Kidney glomerular epithelial cell (primary cell): ENCODE data around the gene GMCL2.

Experiments
- DNase-seq: peaks from one replicate; lab custom pipeline; 2025; lab: John Stamatoyannopoulos, UW

Gene GMCL2

DNA sequence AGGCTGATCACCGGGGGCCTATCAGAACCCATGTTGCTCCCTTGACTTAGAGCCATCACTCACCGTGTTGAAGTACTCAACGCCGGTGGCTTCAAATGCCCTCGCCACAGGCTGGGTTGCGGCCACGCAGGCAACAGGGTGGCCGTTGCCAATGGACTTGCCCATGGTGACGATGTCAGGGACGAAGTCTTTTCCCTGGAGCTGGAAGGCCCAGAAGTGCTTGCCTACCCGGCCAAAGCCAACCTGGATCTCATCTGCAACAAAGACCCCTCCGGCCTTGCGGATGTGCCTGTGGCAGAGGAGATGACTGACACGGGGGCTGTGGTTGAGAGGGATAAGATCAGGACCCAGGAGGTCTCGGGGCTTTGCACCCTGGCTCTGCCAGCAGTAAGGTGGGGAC, 35.1 kb upstream of the GMCL2 start:
- no peak for DNase-seq

DNA sequence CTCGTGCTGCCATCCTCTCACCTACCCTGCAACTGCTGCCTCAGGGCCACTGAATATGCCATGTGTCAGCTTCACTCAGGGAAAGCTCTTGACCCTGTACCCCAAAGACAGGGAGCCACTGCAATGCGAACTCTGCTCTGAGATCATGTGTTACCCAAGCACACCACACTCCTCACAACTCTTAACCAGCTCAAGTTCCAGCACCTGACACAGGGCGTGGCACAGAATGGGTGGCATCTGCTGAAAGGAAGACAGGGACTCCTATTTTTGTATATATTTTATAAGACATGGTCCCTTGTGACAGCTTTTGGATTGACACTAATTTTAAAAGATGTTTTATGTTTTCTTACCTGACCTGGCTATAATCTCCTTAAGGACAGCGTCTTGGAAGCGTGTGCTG, 34.7 kb upstream of the GMCL2 start:
- DNase-seq: no peak

DNA sequence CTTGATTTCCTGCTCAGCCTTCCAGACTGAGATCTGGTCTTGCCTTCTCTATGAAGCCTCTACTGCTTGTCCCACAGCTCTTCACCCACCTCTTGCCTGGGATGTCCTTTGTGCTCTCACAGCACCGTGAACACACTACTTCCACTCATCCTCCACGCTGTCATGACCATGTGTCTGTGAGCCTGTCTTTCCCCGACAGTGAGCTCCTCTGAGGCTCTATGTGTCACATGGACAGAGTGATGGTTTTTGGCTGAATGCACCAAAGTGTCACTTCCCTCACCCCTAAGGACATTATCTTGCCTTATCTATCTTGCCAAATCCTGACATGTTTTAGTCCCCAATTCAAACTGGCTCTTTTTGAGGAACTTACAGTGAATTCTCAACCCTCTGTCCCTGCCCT, 34.1 kb upstream of the GMCL2 start:
- DNase-seq: no peak

DNA sequence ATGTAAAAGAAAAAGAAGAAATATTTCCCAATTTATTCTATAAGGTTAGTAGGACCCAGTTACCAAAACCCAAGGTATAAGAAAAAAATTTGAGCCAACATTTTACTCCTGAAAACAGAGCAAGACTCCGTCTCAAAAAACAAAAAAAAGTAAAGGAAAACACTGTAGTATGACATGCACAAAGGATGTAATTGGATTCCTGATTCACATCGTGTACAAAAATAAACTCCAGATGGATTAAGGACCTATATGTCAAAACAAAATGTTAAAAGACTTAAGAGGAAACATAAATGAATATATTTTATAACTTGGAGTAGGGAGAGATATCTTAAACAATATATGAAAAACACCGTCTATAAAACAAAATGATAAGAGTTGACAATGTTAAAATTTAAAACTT, 31.7 kb upstream of the GMCL2 start:
- no peak for DNase-seq

DNA sequence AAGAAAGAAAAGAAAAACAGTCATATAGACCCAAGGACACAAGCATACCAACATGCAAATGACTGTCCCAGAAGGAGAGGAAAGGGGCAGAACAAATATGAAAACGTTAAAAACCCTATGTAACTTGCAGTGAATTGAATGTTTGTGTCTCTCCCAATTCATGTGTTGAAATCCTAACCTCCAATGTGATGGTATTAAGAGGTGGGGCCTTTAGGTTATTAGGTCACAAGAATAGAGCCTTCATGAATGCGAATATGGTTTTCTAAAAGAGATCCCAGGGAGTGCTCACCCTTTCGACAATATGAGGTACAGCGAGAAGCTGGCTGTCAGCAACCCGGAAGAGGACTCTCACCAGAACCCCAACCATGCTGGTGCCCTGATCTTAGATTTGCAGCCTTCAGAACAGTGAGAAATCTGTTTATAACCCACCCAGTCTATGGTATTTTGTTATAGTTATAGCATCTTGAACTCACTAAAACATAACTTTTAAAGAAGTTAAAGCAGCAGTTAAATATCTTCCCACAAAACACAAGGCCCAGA, 31.1 kb upstream of the GMCL2 start:
- DNase-seq: no peak

DNA sequence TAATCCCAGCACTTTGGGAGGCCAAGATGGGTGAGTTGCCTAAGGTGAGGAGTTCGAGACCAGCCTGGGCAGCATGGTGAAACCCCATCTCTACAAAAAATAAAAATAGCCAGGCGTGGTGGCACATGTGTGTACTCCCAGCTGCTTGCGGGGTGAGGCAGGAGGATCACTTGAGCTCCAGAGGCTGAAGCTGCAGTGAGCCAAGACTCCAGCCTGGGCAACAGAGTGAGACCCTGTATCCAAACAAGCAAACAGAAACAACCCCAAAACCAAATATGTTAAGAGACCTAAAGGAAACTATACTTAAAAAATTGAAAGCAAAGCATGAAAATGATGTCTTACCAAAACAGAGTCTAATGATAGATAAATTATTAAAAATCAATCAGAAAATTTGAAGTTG, 29.6 kb upstream of the GMCL2 start:
- DNase-seq: no peak

DNA sequence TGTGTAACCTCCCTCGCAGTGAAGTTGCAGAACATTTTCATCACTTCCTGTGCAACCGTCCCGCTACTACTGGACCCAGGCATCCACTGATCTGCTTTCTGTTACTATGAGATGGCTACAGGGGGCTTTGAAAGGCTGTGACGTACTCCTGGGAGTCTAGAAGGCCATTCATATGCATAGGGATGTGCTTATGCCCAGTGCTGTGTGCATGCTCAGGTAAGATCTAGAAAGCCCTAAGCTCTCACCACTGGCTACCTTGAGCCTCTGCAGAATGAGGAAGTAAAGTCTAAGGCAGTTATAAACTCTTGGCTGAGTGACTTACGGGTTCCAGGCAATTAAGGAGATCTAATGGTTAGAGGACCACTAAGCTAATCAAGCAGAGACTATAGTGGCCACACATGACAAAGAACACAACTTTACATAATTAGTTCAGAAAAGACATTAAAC, 28.9 kb upstream of the GMCL2 start:
- DNase-seq: no peak

DNA sequence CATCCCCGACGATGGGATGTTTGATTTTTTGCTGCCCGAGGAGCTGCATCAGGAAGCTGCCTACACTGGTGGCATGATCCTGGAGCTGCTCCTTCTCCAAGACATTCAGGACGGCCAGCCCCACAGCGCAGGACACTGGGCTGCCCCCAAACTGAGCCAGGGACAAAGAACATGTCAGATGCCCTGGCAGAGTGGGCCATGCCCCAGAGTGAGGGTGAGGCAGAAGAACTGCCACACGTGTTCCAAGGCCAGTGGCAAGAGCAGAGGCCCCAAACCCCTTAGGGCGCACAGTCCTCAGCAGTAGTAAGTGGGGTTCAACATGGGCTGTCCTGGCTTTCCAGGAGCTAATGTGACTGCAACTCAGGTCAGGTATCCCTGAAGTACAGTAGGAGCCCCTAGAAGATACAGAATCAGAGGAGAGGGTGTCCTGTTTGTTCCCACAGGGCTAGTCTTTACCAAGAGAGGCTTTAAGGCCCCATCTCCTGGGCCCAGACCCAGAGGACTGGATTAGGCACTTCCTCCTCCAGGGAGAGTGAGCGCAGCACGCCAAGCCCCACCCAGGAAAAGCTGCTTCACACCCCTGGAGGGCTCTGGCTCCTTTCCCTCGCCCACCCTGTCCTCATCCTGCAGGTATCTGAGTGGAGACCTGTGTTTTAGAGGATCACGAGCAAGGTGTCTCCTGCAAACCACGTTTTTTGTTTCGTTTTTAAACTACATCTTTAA, 28.3 kb upstream of the GMCL2 start:
- DNase-seq: no peak

DNA sequence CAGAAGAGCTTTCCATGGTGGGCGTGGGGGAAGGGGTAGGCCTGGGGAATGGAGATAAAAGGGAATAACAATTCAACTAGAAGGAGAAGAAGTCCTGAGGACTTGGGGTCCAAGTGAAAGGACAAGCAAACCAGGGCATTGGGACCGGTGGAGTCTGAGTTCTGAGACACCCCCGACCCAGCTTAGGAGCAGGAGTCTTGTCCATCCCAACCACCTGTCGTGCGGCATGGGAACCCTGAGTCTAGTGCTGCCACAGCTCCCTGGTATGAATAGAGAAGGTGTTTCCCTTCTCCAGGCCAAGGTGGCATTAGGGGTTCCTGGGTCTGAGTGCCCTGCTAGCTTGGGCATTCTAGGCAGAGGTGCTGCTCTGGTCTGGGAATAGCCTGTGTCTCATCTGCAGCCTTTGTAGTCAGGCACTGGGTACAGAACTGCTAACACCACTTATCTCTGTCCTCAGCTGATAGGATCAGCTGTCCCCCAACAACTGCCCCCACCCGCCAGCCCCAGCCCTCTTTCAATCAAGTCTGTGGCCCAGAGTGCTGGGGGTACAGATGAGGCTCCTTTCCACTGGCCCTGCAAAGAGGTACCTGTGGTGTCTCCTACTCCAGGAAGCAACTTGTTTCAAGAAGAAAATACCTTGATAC, 27.1 kb upstream of the GMCL2 start:
- DNase-seq: no peak

DNA sequence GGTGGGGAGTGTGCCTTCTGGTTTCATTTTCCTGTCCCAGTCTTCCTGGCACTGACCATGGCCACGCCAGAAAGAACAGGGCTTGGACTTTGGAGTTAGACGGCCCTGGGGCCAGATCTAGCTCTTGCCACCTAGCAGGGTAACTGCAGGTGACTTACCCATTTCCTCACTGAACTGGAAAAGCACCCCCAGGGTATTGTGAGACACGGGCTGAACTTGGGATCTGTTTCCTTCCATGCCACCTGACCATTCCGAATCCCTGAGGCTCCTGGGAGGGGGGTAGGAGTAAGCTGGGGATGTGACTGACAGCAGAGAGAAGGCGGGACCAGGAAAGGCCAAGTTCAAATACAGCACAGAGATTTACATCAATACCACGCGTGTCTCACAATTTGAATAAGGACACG, 26.6 kb upstream of the GMCL2 start:
- no peak for DNase-seq

DNA sequence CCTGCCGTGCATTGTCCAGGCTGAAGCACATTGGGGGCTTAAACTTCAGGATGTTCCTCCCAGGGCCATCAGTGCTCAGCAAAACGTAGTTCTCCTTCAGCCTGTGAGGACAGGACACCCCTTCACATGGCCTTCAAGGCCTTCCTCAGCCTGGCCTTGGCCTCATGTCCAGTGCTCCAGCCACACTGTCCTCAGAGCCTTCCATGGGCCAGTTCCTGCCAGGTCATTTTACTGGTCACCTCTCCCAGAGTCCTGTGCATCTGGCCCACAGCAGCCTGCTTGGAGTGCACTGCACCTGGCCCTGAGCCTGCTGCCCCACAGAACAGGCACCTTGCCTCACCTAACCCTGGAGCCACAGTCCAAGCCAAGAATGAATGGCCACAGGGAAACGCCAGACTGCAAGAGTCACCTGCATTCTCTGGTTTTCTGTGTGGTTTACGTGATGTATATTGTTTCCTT, 25.9 kb upstream of the GMCL2 start:
- DNase-seq: no peak

DNA sequence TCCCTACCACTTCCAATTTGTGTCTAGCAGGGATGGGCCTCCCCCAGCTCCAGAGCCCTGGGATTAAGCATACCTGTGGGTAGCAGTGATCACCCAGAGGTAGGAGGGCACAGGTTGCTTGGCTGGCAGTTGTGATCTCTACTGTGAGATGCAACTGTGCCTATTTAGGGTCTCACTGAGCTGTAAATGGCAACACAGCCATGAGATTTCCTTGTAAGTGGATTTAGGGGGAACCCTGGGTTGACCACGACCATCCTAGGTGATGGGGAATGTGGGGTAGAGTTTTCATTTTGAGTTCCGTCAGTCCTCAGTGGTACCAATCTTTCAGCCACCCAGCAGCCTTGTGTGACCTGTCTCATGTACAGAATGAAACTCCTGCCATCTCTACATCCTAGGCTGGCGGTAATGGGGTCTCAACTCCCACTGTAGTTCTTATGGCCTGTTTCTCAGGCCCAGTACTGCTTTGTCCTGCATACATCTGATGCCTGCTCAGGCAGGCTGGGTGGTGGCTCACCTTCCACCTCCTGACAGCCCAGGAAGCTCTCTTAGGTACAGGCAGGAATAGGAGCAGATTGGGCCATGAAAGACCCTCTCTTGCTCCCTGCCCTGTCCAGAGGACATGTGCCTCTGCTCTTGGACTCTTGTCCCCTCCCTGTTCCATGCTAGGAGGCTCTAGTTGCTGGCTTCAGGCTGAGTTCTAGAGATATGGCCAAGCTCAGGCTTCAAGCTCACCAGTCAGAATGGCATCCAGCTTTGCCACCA, 25.3 kb upstream of the GMCL2 start:
- DNase-seq: no peak

DNA sequence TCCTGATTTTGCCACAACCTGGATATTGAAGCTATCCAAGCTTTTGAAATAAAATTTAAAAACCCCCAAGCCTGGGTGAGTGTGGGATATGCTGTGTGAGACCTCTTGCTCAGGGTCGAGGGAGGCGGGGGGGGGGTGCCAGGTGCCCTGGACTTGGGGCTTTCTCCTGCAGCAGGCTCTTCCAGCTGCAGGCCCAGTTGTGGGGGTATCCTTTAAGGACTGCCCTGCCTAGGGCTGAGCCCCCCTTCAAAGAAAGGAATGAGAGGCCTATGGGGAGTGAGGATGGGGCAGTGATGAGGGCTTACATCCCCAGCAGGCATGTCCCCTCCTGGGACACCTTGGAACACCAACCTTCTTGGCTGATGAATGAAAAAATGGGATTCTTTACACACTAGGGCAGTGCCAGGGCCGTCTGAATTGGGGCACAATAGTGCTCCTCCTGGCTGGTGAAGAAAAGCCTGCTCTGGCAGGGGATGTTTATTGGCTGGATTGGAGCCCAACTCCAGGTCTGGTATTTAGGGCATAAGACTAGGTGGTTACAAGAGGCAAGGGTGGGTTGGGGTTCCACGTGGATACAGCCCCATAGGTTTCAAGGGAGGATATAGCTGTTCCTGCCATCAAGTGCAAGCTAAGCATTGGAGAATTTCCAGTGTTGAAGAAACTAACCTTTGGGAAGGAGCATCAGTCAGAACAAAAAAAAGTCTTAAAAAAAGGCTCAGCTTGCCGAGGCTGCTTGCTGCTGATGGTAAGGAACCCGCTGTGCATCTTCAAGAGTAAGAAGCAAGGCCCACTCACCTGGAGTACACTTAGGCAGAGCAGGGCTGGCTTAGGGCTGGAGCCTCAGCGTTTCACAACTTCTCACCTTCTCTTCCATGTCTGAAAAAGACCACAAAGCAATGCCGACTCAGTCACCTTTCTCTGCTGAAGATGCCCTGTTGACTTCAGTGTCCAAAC, 24.2 kb upstream of the GMCL2 start:
- DNase-seq: no peak

DNA sequence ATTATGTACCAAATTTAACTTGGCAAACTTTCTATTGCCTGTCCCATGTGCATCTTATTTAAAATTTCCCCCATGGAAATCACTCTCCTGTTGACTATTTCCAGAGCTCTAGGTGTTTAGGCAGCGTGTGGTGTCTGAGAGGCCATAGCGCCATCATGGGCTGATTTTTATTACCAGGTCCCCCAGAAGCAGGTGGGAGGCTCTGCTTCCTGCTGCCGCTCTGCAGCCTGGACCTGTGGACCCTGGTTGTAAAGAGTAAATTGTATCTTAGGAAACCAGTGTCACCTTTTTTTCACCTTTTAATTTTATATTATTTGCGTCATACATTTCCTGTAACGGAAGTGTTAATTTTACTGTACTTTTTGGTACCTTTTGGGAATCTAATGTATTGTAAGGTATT, 23.5 kb upstream of the GMCL2 start:
- DNase-seq: no peak

DNA sequence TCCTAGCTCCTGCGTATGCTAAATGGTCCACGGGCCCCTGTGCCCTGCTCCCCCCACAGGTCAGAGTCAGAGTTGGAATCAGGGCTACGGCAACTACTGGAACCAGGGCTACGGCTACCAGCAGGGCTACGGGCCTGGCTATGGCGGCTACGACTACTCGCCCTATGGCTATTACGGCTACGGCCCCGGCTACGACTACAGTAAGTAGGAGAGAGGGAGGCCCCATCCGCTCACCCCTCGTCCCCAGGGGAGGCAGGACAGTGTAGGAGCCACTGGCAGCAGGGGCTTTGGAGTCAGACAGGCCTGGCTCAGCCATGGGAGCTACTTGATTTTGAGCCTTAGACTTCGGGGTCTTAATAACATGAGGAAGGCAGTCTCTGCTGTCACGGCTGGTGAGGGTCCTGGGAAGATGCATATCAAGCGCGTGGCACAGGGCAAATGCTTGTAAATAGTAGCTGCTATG, 22.9 kb upstream of the GMCL2 start:
- DNase-seq: no peak

DNA sequence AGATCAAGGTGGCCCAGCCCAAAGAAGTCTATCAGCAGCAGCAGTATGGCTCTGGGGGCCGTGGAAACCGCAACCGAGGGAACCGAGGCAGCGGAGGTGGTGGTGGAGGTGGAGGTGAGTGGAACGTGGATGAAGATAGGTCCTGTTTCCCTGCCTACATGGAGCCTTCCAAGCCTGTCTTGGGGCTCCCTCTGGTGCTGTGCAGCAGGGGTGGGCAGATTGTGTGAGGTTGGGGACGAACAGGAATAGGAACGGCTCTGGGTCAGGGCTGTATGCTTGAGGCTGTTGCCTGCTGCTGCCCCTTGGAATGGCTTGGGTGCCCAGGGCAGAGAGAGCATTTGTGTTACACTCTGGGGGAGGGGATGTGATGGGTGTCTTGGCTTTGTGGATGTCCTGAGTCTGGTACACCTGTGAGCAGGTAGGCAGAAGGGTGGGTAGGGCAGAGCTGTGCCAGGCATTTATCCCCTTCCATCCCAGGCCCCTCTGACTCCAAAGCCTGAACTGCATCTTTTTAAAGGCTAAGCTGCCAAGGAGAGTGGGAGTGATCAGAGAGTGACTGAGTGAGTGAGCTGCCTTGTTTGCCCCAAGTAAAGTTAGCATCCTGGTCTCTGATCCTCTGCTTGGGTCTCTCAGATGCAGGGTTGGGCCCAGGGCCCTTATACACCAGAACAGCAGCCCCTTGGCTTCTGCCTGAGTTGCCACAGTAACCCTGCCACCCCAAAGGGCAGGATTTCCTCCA, 22.3 kb upstream of the GMCL2 start:
- DNase-seq: no peak

DNA sequence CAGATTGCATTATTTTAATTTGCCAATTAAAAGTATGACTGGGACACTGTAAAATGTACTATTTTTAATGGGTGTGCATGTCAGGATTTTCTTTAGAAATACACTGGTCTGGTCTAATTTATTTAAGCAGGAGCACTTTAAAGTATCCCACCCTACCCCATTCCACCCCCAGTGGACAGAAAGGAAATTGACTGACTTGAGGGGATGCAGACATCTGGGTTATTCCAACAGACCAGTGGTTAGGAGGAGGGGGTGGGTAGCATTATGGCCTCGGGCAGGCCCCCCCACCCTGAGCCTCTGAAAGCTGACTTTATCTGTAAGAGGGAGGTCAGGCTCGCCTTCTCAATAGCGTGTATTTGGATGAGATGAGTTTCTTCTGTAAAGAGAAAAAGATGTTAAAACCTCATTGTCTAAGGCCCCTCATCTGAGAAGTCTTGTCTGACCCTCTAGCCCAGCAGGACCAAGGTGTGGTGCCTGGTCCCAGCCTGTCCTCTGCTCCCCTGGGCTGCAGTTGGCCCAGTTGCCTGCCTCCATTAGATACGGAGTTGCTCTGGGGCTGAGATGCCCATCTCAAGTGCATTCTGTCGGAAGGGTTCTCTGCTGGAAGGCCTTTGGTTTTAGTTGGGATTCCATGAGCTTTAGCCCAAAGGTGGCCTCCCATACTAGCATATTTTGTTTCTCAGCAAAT, 21.5 kb upstream of the GMCL2 start:
- DNase-seq: no peak

DNA sequence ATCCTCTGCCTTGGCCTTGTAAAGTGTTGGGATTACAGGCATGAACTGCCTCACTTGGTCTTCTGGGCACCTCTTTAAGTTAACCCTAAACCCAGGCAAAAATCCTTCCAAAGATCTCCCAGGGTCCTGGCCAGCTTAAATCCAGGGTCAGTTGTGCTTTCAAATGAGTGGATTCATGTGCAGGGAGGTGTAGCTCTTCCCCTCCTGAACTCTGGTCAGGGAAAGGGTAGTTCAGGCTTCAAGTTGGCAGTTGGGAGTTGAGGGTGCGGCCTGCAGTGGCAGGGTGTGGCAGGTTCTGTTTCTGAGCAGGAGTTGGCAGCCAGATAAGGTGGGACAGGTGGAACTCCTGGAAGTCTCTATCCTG, 20.7 kb upstream of the GMCL2 start:
- DNase-seq: no peak

DNA sequence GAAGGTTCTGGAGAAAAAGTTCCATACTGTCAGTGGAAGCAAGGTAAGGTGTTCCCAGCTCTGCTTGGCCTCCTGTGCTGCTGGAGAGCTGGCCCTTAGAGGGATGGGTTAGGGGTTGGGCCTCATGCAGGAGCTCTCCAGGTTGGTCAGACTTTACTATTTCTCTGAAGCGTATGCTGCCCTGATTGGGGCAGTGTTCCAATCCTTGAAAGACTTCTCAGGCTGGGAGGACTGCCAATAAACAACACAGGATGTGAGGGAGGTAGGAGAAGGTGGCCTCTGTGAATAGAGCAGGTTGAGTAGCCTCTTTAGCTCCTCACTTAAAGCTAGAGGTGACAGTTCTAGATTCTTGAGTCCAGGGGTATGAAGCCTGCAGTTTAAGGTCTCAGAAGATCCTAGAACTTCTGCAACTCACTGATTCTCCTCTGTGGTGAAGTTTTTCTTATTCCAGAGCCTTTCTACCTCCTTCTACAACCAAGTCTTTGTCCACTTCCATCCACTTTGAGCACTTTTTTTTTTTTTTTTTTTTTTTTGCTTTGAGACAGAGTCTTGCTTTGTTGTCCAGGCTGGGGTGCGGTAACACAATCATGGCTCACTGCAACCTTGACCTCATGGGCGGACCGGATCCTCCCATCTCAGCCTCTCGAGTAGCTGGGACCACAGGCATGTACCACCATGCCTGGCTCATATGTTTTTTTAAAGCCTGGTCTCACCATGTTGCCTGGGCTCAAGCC, 20.2 kb upstream of the GMCL2 start:
- peak; percentile 17 for DNase-seq
